ENCODE measurements around the gene SNX19.

The SNX19 gene

DNA sequence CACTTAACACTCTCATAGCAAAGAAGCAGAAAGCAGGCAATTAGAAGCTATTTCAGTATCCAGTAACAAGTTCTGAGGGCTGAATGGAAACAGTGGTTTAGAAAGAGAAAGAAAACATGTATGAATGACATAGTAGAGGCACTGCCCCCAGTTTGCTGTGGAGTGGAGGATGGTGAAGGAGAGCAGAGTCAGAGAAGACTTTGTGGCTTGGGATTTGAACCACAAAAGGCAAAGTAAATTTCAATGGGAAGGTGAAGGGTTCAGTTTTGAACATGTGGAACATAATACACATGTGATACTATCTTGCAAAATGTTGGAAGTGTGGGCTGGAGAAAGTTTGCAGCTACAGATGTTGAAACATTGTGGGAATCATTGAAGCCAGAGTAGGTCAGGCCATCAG is 81.4 kb downstream of the SNX19 start:
- no peak overlapping the region for H3K4me3 ChIP-seq (ENCODE audit: low read length)
- H3K4me1 ChIP-seq (ENCODE audit: control insufficient read depth, low read depth, low read length) = no peaks in the 10 kb centered on the region
- H3K9me3 ChIP-seq (ENCODE audit: control insufficient read depth, low read depth, low read length) = no peaks in the 10 kb centered on the region
- H3K27ac ChIP-seq (ENCODE audit: low read length) = no peak overlapping the region
- no peak overlapping the region for H3K9ac ChIP-seq (ENCODE audit: low read length)
- no peaks in the 10 kb centered on the region for H3K27me3 ChIP-seq (ENCODE audit: control insufficient read depth, insufficient read depth, low read length)
- H3K36me3 ChIP-seq (ENCODE audit: control insufficient read depth, low read depth, low read length) = no peaks in the 10 kb centered on the region

DNA sequence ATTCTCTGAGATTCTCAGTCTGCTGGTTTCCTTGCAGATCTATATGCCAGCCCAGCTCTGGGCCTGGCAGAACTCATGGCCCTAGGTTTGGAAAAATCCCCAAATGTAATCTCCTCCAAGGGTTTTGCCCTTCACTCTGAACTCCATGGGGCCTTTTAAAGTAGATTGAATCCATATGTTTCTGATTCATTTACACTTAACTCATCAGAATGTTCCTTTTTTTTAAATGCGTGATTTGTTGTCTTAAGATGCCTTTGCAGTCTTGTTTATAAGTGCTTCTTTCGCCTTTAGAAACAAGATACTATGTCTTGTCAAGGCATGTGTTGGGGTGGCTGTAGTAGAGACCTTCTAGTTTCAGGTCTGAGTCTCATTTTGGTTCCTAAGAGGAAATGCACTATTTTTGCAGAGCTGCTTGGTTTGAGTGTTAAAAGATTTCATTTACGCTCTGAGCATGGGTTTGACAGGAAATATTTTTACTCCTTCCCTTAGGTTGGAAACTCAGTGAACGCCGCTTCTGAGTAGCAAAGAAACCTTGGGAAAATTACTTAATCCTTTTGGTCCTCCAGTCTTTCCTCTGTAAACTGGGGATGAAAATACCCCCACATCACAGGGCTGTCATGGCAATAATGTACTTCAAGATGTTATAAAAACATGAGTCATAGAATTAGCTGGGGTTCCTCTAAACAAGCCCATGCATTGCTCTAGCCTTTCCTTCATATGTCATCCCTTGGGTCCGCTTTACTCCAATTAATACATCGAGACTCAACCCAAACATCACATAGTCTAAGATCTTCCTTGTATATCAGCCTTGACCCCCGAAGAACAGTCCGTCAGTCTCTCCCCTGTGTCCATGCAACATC is 83.5 kb downstream of the SNX19 start:
- Histone ChIP-seq H3K36me3 (ENCODE audit: control insufficient read depth, low read depth, low read length) (no peaks in the 10 kb centered on the region), H3K4me3 (ENCODE audit: low read length) (no peak overlapping the region), H3K4me1 (ENCODE audit: control insufficient read depth, low read depth, low read length) (no peaks in the 10 kb centered on the region), H3K27ac (ENCODE audit: low read length) (no peak overlapping the region), H3K9me3 (ENCODE audit: control insufficient read depth, low read depth, low read length) (no peaks in the 10 kb centered on the region), H3K9ac (ENCODE audit: low read length) (no peak overlapping the region), H3K27me3 (ENCODE audit: control insufficient read depth, insufficient read depth, low read length) (no peaks in the 10 kb centered on the region)

DNA sequence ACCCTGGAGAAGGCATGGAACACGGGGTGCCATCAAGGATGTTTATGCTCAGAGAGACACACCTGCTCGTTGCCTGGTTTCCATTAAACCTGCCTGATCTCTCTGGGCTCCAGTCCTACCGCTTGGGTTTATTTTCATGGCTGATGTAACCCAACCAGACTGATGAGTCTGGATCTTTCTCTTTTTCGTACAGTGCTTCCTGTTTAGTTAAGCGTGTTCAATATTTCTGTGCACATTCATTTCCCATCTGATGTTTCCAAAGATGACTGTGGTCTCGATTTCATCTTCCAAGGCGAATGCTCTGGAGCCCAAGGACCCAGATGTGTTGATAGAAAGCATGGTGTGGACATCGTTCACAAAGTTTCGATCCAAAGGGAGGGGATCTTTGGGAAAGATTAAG is 84.3 kb downstream of the SNX19 start:
- Histone ChIP-seq H3K36me3 (ENCODE audit: control insufficient read depth, low read depth, low read length) (no peaks in the 10 kb centered on the region), H3K9ac (ENCODE audit: low read length) (no peak overlapping the region), H3K9me3 (ENCODE audit: control insufficient read depth, low read depth, low read length) (no peaks in the 10 kb centered on the region), H3K27ac (ENCODE audit: low read length) (no peak overlapping the region), H3K27me3 (ENCODE audit: control insufficient read depth, insufficient read depth, low read length) (no peaks in the 10 kb centered on the region), H3K4me1 (ENCODE audit: control insufficient read depth, low read depth, low read length) (no peaks in the 10 kb centered on the region), H3K4me3 (ENCODE audit: low read length) (no peak overlapping the region)

DNA sequence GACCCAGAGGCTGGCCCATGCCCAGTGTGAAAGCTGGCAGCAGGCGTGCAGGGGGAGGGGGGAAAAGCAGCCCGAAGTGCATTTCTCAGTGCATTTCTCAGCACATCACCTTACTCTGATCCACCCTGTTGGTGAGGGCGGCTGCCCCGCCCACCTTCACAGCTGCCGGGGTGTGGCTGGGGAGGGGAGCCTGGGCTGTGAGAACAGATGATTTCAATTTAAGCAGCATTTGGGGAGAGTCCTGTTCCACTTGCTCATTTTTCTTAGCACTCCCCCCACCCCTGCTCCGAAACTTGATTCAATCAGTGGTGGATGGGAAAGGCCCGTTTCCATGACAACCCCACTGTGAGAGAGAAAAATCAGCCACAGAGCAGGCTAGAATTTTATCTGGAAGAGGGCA is 84.8 kb downstream of the SNX19 start:
- H3K4me1 ChIP-seq (ENCODE audit: control insufficient read depth, low read depth, low read length) = no peaks in the 10 kb centered on the region
- H3K36me3 ChIP-seq (ENCODE audit: control insufficient read depth, low read depth, low read length) = no peaks in the 10 kb centered on the region
- no peak overlapping the region for H3K4me3 ChIP-seq (ENCODE audit: low read length)
- H3K9ac ChIP-seq (ENCODE audit: low read length) = no peak overlapping the region
- no peaks in the 10 kb centered on the region for H3K27me3 ChIP-seq (ENCODE audit: control insufficient read depth, insufficient read depth, low read length)
- H3K9me3 ChIP-seq (ENCODE audit: control insufficient read depth, low read depth, low read length) = no peaks in the 10 kb centered on the region
- no peak overlapping the region for H3K27ac ChIP-seq (ENCODE audit: low read length)

DNA sequence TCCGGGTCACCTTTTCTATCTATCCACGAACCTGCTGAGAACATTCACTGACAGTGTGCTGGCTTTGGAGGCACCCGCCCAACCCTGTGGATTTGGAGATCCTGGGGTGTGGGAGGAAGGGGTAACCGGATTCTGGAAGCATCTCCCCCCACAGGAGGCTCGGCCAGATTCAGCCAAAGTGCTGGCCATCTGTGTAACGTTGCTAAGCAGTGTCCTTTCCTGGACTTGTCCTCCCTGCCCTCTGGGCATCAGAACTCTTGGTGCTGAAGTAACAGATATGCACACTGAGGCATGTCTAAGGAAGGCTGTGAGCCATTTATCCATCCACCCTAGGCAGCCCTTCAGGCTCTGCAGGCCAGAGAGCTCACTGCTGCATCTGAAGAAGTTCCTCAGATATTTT is 85.7 kb downstream of the SNX19 start:
- no peaks in the 10 kb centered on the region for H3K9me3 ChIP-seq (ENCODE audit: control insufficient read depth, low read depth, low read length)
- H3K4me1 ChIP-seq (ENCODE audit: control insufficient read depth, low read depth, low read length) = no peaks in the 10 kb centered on the region
- no peak overlapping the region for H3K9ac ChIP-seq (ENCODE audit: low read length)
- H3K27ac ChIP-seq (ENCODE audit: low read length) = no peak overlapping the region
- no peaks in the 10 kb centered on the region for H3K27me3 ChIP-seq (ENCODE audit: control insufficient read depth, insufficient read depth, low read length)
- no peak overlapping the region for H3K4me3 ChIP-seq (ENCODE audit: low read length)
- H3K36me3 ChIP-seq (ENCODE audit: control insufficient read depth, low read depth, low read length) = no peaks in the 10 kb centered on the region

DNA sequence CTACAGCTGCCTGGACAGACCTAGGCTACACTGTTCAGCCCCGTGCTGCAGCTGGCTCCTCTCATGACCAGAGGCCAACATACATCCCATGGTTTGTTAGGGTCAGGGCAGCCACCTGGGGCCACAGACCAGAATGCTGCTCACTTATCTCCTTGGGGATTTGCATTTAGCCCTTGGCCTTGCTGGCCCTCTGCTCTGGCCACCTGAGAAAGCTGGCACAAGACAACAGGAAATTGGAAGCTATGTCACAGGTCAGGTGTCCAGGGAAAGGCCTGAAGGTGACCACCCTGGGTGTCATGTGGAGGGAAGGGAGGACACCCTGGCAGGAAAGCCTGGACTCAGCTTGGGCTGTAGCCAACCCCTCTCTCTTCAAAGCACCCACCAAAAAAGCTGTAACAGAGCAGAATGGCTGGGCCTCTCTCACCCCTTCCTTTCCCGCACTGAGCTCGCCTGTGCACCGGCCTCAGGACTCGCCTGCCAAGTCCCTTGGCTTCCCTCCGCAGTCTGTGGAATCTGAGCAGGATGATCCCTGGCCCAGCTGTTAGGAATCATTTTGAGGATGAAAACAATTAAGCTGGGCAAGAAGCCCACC is 86.3 kb downstream of the SNX19 start:
- Histone ChIP-seq H3K27ac (ENCODE audit: low read length) (no peak overlapping the region), H3K9me3 (ENCODE audit: control insufficient read depth, low read depth, low read length) (no peaks in the 10 kb centered on the region), H3K4me1 (ENCODE audit: control insufficient read depth, low read depth, low read length) (no peaks in the 10 kb centered on the region), H3K27me3 (ENCODE audit: control insufficient read depth, insufficient read depth, low read length) (no peaks in the 10 kb centered on the region), H3K9ac (ENCODE audit: low read length) (no peak overlapping the region), H3K4me3 (ENCODE audit: low read length) (no peak overlapping the region), H3K36me3 (ENCODE audit: control insufficient read depth, low read depth, low read length) (no peaks in the 10 kb centered on the region)

DNA sequence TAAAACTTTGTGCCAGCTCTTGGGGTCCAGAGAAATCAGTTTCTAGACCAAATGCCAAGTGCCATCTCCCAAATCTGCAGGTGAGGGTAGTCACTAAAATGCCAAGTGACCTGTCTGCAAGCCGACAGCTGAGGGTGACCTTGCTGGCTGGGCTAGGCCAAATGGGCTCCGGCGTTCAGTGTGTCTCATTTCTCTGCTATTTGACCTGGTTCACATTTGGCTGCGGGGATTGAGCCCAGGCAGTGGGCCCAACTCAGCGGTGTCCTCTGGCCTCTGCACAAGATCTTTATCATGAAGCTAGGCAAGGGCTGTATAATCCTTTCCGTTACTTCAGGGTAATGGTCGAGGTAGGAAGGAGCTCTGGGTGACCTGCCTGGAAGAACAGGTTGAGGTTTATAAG is 87.5 kb downstream of the SNX19 start:
- Histone ChIP-seq H3K36me3 (ENCODE audit: control insufficient read depth, low read depth, low read length) (no peaks in the 10 kb centered on the region), H3K4me1 (ENCODE audit: control insufficient read depth, low read depth, low read length) (no peaks in the 10 kb centered on the region), H3K9me3 (ENCODE audit: control insufficient read depth, low read depth, low read length) (no peaks in the 10 kb centered on the region), H3K9ac (ENCODE audit: low read length) (no peak overlapping the region), H3K4me3 (ENCODE audit: low read length) (no peak overlapping the region), H3K27me3 (ENCODE audit: control insufficient read depth, insufficient read depth, low read length) (no peaks in the 10 kb centered on the region), H3K27ac (ENCODE audit: low read length) (no peak overlapping the region)

DNA sequence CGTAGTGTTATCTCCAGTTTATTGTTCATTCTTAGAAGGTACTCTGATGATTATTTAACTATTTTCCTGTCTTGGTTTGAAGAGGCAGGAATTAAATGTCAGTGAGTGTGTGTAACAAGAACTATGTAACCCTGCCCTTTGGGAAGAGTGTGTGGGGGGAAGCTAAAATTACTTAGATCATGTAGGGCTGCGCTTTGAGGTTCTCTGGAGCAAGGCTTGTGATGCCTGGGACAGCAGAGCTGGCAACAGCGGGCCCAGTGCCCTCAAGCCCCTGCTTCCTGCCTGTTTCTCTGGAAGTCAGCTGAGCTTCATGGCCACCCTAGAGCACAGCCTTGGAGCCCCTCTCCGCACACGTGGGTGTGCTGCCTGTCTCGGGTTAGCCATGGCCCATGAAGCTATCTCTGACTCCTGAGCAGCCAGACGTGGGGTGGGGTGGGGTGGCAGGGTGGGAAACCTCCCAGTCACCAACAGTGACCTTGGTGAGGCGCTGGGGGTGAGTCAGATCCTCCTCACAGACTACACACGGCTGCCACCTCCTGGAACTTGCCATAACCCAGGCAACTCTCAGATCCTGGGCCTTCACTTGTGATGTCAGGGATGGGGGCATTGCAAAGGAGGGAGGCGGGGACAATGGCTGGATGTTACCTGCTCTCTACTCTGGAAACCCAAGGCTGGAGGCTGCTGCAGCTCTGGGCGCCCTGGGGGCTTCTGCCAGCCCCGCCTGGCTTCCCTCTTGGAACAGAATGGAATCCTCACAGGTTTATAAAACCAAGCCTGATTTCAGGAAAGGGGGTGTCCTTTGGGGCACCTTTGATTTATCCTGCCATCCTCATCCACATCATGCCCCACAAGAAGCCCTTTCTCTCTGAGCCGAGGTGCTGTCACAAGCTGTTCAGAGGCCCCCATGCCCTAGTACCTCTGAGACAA is 88.6 kb downstream of the SNX19 start:
- Histone ChIP-seq H3K9ac (ENCODE audit: low read length) (no peak overlapping the region), H3K4me3 (ENCODE audit: low read length) (no peak overlapping the region), H3K27me3 (ENCODE audit: control insufficient read depth, insufficient read depth, low read length) (no peaks in the 10 kb centered on the region), H3K4me1 (ENCODE audit: control insufficient read depth, low read depth, low read length) (no peaks in the 10 kb centered on the region), H3K27ac (ENCODE audit: low read length) (no peak overlapping the region), H3K9me3 (ENCODE audit: control insufficient read depth, low read depth, low read length) (no peaks in the 10 kb centered on the region), H3K36me3 (ENCODE audit: control insufficient read depth, low read depth, low read length) (no peaks in the 10 kb centered on the region)

DNA sequence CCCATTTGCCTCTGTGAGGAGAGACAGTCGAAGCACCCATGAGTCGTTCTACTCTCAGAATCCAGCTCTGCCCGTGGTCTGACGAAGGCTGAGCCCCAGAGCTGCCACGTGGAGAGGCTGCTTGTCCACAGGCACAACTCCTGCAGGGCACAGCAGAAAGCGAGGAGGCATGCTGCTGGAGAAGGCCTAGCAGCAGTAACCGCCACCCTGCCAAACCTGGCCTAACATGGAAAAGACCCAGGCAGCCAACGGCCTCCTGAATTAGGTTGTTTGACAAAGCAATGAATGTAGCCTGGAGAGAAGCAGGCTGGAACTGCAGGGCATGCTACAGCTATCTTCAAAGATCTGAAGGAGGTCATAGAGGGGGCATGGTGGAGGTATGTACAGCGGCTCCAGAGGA is 89.7 kb downstream of the SNX19 start:
- Histone ChIP-seq H3K36me3 (ENCODE audit: control insufficient read depth, low read depth, low read length) (no peaks in the 10 kb centered on the region), H3K27ac (ENCODE audit: low read length) (no peak overlapping the region), H3K27me3 (ENCODE audit: control insufficient read depth, insufficient read depth, low read length) (no peaks in the 10 kb centered on the region), H3K9me3 (ENCODE audit: control insufficient read depth, low read depth, low read length) (no peaks in the 10 kb centered on the region), H3K4me3 (ENCODE audit: low read length) (no peak overlapping the region), H3K4me1 (ENCODE audit: control insufficient read depth, low read depth, low read length) (no peaks in the 10 kb centered on the region), H3K9ac (ENCODE audit: low read length) (no peak overlapping the region)

DNA sequence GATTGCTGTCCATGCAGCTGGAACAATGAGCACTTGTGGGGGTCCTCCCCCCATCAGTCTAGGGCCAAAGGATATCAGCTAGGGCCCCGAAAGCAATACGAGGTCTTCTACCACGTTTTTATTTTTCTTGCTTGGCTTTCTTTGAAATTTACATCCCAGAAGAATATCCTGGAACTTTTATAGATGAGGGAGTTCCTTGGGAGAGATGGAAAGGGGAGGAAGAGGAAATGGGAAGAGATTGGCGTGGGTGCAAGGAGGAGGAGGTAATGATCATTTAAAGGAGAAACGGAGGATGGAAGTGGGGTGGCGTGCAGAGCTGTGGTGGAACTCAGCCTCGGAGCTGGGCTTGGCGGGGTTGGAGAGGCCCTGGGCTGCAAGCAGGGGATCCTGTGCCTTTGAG is 90.3 kb downstream of the SNX19 start:
- Histone ChIP-seq H3K36me3 (ENCODE audit: control insufficient read depth, low read depth, low read length) (no peaks in the 10 kb centered on the region), H3K9ac (ENCODE audit: low read length) (no peak overlapping the region), H3K27me3 (ENCODE audit: control insufficient read depth, insufficient read depth, low read length) (no peaks in the 10 kb centered on the region), H3K4me1 (ENCODE audit: control insufficient read depth, low read depth, low read length) (no peaks in the 10 kb centered on the region), H3K4me3 (ENCODE audit: low read length) (no peak overlapping the region), H3K27ac (ENCODE audit: low read length) (no peak overlapping the region), H3K9me3 (ENCODE audit: control insufficient read depth, low read depth, low read length) (no peaks in the 10 kb centered on the region)

DNA sequence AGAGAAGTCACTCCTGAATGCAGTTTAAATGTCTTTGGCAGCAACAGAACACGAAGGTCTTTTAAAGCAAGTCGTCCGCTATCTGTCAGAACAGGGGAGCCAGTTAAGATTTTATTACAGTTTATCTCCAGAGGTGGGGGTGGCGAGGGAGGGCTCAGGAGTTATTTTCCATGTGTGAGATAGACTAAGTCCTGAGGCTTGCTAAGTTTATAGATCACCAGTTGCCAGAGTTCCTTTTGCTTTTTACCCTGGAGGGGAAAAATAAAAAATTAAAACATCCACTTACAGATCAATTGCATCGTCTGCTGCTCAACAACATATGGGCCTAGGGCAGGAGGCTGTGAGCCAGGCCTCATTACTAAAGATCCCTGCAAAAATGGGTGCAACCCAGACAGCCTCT is 90.7 kb downstream of the SNX19 start:
- no peaks in the 10 kb centered on the region for H3K36me3 ChIP-seq (ENCODE audit: control insufficient read depth, low read depth, low read length)
- H3K9ac ChIP-seq (ENCODE audit: low read length) = no peak overlapping the region
- H3K27ac ChIP-seq (ENCODE audit: low read length) = no peak overlapping the region
- H3K4me1 ChIP-seq (ENCODE audit: control insufficient read depth, low read depth, low read length) = no peaks in the 10 kb centered on the region
- H3K4me3 ChIP-seq (ENCODE audit: low read length) = no peak overlapping the region
- no peaks in the 10 kb centered on the region for H3K27me3 ChIP-seq (ENCODE audit: control insufficient read depth, insufficient read depth, low read length)
- no peaks in the 10 kb centered on the region for H3K9me3 ChIP-seq (ENCODE audit: control insufficient read depth, low read depth, low read length)

All from iPS-18a (cell line).